HL-60 (cell line): ENCODE measurements around the gene LIN9.

Source experiments
- DNase-seq, 2 experiments: peaks; one replicate each; pipeline ENCODE4 v3.0.0-alpha.2; 2010 to 2020; ENCODE audit warnings: low read depth in 1 of 2, low spot score in 1 of 2
- H3K27ac ChIP-seq: fragments of 250-450 bp; sonication (Bioruptor Pico); replicated peaks from 2 replicates; pipeline ENCODE4 v1.5.1; 2020; ENCODE audit warnings: mild to moderate bottlenecking, moderate library complexity
- H3K27me3 ChIP-seq: fragments of 250-450 bp; sonication (Bioruptor Pico); 2 replicates; pipeline ENCODE4 v1.5.1; 2021; ENCODE audit warnings: mild to moderate bottlenecking, moderate library complexity; ENCODE audit not compliant: insufficient read depth, poor library complexity, severe bottlenecking
- H3K4me3 ChIP-seq: replicated peaks from 2 replicates; pipeline ENCODE4 v1.5.1; 2011; ENCODE audit warnings: mild to moderate bottlenecking, control low read depth, low read length; ENCODE audit not compliant: insufficient read depth
- GABPA ChIP-seq: IDR thresholded peaks from 2 replicates; pipeline ENCODE4 v1.6.1; 2012; ENCODE audit warnings: low read depth
- POLR2AphosphoS5 ChIP-seq: IDR thresholded peaks from 2 replicates; pipeline ENCODE4 v1.6.1; 2012; ENCODE audit warnings: low read depth
- SPI1 ChIP-seq: IDR thresholded peaks from 2 replicates; pipeline ENCODE4 v1.6.1; 2012; ENCODE audit warnings: low read depth, mild to moderate bottlenecking, borderline replicate concordance
- TF ChIP-seq, protein P1 (sequence below): IDR thresholded peaks from one replicate; pipeline ENCODE4 v1.5.1; 2011; ENCODE audit warnings: low read length, control low read depth, inconsistent platforms; ENCODE audit not compliant: insufficient read depth
- TF ChIP-seq, protein P2 (sequence below): IDR thresholded peaks from 2 replicates; pipeline ENCODE4 v1.6.1; 2012; ENCODE audit warnings: low read depth; ENCODE audit not compliant: insufficient replicate concordance

LIN9 gene

DNA sequence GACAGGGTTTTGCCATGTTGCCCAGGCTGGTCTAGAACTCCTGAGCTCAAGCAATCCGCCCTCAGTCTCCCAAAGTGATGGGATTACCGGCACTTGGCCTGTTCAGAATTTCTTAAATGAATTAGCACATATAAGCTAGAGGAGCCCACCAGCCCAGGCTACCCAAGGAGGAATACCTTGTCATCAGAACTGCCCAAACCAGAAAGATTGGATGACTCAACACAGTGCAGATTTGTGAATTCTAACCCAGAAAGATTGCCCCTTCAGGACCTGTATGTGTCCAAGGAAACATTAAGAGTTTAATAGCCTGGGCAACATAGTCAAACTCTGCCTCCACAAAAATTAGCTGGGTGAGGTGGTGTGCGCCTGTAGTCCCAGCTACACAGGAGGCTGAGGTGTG is 14.0 kb upstream of the LIN9 start:
- H3K27ac ChIP-seq: no peak overlapping the region
- H3K4me3 ChIP-seq: no peak overlapping the region
- DNase-seq: no peak
- TF ChIP-seq, protein P1, sequence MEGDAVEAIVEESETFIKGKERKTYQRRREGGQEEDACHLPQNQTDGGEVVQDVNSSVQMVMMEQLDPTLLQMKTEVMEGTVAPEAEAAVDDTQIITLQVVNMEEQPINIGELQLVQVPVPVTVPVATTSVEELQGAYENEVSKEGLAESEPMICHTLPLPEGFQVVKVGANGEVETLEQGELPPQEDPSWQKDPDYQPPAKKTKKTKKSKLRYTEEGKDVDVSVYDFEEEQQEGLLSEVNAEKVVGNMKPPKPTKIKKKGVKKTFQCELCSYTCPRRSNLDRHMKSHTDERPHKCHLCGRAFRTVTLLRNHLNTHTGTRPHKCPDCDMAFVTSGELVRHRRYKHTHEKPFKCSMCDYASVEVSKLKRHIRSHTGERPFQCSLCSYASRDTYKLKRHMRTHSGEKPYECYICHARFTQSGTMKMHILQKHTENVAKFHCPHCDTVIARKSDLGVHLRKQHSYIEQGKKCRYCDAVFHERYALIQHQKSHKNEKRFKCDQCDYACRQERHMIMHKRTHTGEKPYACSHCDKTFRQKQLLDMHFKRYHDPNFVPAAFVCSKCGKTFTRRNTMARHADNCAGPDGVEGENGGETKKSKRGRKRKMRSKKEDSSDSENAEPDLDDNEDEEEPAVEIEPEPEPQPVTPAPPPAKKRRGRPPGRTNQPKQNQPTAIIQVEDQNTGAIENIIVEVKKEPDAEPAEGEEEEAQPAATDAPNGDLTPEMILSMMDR: no peak
- no peaks in the 10 kb centered on the region for H3K27me3 ChIP-seq

DNA sequence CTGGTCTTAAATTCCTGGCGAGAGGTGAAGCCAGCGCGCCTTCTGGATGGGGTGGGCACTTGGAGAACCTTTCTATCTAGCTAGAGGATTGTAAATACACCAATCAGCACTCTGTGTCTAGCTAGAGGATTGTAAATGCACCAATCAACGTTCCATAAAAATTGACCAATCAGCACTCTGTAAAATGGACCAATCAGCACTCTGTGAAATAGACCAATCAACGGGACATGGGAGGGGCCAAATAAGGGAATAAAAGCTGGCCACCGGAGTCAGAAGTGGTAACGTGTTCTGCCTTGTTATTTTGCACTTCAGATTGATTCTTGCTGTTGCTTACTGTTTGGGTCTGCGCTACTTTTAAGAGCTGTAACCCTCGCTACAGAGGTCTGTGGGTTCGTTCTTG is 12.0 kb upstream of the LIN9 start:
- H3K27ac ChIP-seq: no peak overlapping the region
- TF ChIP-seq GABPA: no peak
- TF ChIP-seq, protein P2, sequence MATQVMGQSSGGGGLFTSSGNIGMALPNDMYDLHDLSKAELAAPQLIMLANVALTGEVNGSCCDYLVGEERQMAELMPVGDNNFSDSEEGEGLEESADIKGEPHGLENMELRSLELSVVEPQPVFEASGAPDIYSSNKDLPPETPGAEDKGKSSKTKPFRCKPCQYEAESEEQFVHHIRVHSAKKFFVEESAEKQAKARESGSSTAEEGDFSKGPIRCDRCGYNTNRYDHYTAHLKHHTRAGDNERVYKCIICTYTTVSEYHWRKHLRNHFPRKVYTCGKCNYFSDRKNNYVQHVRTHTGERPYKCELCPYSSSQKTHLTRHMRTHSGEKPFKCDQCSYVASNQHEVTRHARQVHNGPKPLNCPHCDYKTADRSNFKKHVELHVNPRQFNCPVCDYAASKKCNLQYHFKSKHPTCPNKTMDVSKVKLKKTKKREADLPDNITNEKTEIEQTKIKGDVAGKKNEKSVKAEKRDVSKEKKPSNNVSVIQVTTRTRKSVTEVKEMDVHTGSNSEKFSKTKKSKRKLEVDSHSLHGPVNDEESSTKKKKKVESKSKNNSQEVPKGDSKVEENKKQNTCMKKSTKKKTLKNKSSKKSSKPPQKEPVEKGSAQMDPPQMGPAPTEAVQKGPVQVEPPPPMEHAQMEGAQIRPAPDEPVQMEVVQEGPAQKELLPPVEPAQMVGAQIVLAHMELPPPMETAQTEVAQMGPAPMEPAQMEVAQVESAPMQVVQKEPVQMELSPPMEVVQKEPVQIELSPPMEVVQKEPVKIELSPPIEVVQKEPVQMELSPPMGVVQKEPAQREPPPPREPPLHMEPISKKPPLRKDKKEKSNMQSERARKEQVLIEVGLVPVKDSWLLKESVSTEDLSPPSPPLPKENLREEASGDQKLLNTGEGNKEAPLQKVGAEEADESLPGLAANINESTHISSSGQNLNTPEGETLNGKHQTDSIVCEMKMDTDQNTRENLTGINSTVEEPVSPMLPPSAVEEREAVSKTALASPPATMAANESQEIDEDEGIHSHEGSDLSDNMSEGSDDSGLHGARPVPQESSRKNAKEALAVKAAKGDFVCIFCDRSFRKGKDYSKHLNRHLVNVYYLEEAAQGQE: no peak
- TF ChIP-seq, protein P1: no peak
- no peak for TF ChIP-seq POLR2AphosphoS5
- TF ChIP-seq SPI1: no peak
- H3K27me3 ChIP-seq: no peaks in the 10 kb centered on the region
- DNase-seq: no peak
- H3K4me3 ChIP-seq: no peak overlapping the region

DNA sequence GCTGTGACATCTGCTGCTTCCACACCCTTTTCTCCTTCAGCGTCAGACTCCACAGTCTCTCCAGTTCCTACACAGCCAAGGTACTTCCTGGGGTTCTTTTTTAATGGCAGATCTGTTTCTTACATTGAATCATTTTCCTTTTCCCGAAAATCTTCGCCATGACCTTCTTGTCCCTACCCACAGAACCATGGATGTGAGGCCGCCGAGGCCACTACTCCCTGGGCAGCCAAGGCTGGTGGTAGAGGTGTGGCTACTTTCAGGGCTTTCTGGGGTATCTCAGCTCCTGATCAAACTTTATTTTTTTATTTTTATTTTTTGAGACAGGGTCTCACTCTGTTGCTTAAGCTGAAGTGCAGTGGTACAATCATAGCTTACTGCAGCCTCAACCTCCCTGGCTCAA is 9.5 kb upstream of the LIN9 start:
- Histone ChIP-seq H3K27me3 (no peaks in the 10 kb centered on the region), H3K4me3 (no peak overlapping the region), H3K27ac (no peak overlapping the region)
- TF ChIP-seq, protein P1: no peak
- TF ChIP-seq, protein P2: no peak
- TF ChIP-seq SPI1 (no peak), POLR2AphosphoS5 (no peak), GABPA (no peak)
- DNase-seq: no peak

DNA sequence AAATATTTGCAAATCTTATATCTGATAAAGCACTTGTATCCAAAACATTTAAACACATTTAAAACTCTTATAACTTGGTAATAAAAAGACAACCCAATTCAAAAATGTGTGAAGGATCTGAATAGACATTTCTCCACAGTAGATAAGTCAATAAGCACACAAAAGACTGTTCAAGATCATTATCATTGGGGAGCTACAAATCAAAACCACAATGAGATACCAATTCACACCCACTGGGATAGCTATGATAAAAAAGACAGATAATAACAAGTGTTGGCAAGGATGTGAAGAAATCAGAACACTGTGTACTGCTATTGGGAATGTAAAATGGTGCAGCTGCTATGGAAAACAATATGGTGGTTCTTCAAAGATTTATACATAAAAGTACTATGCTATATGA is 5.1 kb upstream of the LIN9 start:
- H3K27ac ChIP-seq: no peak overlapping the region
- no peak overlapping the region for H3K4me3 ChIP-seq
- H3K27me3 ChIP-seq: no peaks in the 10 kb centered on the region
- no peak for DNase-seq
- TF ChIP-seq, protein P2: no peak
- no peak for TF ChIP-seq POLR2AphosphoS5
- TF ChIP-seq, protein P1: no peak
- TF ChIP-seq SPI1: no peak
- TF ChIP-seq GABPA: no peak
